Ishikawa (cell line): ENCODE measurements around the gene ATP2B2.

Experiments used
- CEBPB ChIP-seq: IDR thresholded peaks from 2 replicates; pipeline ENCODE4 v1.6.1; 2012
- CREB1 ChIP-seq: IDR thresholded peaks from 2 replicates; pipeline ENCODE4 v1.6.1; 2012; ENCODE audit warnings: low read depth
- EGR1 ChIP-seq: IDR thresholded peaks from 2 replicates; pipeline ENCODE4 v1.6.1; 2012
- EP300 ChIP-seq: IDR thresholded peaks from 2 replicates; pipeline ENCODE4 v1.6.1; 2012; ENCODE audit warnings: borderline replicate concordance
- FOXM1 ChIP-seq: IDR thresholded peaks from 2 replicates; pipeline ENCODE4 v1.6.1; 2012; ENCODE audit warnings: low read depth, borderline replicate concordance
- NFIC ChIP-seq: IDR thresholded peaks from 2 replicates; pipeline ENCODE4 v1.6.1; 2012
- RAD21 ChIP-seq: IDR thresholded peaks from 2 replicates; pipeline ENCODE4 v1.6.1; 2012; ENCODE audit warnings: low read depth
- TAF1 ChIP-seq: IDR thresholded peaks from 2 replicates; pipeline ENCODE4 v1.6.1; 2012; ENCODE audit warnings: low read depth, mild to moderate bottlenecking
- TCF12 ChIP-seq: IDR thresholded peaks from 2 replicates; pipeline ENCODE4 v1.6.1; 2012; ENCODE audit warnings: low read depth
- TEAD4 ChIP-seq: IDR thresholded peaks from 2 replicates; pipeline ENCODE4 v1.6.1; 2012
- YY1 ChIP-seq: IDR thresholded peaks from 2 replicates; pipeline ENCODE4 v1.6.1; 2012; ENCODE audit warnings: low read depth
- ZBTB7A ChIP-seq: IDR thresholded peaks from 2 replicates; pipeline ENCODE4 v1.6.1; 2012; ENCODE audit warnings: low read depth
- TF ChIP-seq, protein P1 (sequence below): IDR thresholded peaks from 2 replicates; pipeline ENCODE4 v1.6.1; 2012
- TF ChIP-seq, protein P2 (sequence below): IDR thresholded peaks from 2 replicates; pipeline ENCODE4 v1.6.1; 2012
- TF ChIP-seq, protein P3 (sequence below): IDR thresholded peaks from 2 replicates; pipeline ENCODE4 v1.6.1; 2012; ENCODE audit warnings: low read depth, mild to moderate bottlenecking

The ATP2B2 gene

DNA sequence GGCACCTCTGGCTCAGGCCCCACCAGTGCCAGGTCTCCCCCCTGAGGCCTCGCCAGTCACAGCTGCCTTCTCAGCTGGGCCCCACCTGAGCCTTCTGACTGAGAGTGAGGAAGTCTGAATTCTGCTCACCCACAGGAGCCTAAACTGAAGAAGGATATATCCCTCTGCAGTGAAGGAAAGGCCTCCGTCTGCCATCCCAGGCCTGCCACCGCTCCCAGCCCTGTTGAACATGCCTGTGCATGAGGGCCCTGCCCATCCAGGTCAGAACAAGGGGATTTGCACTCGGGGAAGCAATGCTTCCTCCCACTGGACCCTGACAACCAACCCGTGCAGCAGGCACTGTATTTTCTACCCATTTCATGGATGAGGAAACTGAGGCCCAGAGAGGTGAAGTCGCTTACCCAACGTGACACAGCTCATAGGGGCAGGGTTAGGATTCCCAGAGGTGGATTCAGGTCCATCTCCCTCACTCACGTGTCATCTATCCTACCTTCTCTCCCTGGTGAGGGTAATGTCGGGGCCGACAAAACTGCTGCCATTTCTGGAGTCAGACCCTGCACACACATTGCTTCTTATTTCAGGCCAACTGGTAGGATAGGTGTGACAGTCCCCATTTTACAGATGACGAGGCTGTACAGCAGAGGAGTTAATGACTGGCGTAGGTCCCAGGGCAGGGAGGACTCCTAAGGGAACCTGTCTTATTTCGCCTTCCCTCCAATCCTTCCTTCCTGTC, 22.6 kb downstream of the ATP2B2 start:
- no peak for TF ChIP-seq ZBTB7A
- no peak for TF ChIP-seq TEAD4
- TF ChIP-seq EGR1: no peak
- no peak for TF ChIP-seq TCF12
- no peak for TF ChIP-seq CREB1
- TF ChIP-seq FOXM1: no peak
- TF ChIP-seq, protein P1, sequence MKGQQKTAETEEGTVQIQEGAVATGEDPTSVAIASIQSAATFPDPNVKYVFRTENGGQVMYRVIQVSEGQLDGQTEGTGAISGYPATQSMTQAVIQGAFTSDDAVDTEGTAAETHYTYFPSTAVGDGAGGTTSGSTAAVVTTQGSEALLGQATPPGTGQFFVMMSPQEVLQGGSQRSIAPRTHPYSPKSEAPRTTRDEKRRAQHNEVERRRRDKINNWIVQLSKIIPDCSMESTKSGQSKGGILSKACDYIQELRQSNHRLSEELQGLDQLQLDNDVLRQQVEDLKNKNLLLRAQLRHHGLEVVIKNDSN: no peak
- TF ChIP-seq YY1: no peak
- TF ChIP-seq, protein P2, sequence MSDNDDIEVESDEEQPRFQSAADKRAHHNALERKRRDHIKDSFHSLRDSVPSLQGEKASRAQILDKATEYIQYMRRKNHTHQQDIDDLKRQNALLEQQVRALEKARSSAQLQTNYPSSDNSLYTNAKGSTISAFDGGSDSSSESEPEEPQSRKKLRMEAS: no peak
- TF ChIP-seq EP300: no peak
- TF ChIP-seq, protein P3, sequence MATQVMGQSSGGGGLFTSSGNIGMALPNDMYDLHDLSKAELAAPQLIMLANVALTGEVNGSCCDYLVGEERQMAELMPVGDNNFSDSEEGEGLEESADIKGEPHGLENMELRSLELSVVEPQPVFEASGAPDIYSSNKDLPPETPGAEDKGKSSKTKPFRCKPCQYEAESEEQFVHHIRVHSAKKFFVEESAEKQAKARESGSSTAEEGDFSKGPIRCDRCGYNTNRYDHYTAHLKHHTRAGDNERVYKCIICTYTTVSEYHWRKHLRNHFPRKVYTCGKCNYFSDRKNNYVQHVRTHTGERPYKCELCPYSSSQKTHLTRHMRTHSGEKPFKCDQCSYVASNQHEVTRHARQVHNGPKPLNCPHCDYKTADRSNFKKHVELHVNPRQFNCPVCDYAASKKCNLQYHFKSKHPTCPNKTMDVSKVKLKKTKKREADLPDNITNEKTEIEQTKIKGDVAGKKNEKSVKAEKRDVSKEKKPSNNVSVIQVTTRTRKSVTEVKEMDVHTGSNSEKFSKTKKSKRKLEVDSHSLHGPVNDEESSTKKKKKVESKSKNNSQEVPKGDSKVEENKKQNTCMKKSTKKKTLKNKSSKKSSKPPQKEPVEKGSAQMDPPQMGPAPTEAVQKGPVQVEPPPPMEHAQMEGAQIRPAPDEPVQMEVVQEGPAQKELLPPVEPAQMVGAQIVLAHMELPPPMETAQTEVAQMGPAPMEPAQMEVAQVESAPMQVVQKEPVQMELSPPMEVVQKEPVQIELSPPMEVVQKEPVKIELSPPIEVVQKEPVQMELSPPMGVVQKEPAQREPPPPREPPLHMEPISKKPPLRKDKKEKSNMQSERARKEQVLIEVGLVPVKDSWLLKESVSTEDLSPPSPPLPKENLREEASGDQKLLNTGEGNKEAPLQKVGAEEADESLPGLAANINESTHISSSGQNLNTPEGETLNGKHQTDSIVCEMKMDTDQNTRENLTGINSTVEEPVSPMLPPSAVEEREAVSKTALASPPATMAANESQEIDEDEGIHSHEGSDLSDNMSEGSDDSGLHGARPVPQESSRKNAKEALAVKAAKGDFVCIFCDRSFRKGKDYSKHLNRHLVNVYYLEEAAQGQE: no peak
- TF ChIP-seq RAD21: no peak
- no peak for TF ChIP-seq CEBPB
- no peak for TF ChIP-seq TAF1
- TF ChIP-seq NFIC: no peak

DNA sequence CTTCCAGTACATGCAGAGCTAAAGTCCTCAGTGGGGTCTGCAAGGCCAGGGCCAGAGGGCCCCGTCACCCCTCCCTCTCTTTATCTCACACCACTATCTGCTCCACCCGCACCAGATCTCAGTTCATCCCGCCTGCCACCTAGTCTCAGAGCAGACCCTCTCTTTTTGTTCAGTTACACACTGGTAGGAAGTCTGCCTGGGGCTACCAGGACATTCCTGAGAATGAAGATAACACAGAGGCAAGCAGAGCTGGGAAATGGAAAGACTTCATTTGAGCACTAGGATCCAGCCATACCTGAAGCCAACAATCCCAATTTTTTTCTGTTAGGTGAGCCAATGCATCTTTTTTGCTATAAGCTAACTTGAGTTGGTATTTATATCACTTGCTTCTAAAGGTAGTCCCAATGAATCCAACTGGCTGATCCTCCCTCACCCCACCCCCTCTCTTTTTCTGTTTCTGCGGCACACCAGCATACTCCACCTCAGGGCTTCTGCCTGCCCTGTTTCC, 24.5 kb downstream of the ATP2B2 start:
- no peak for TF ChIP-seq RAD21

DNA sequence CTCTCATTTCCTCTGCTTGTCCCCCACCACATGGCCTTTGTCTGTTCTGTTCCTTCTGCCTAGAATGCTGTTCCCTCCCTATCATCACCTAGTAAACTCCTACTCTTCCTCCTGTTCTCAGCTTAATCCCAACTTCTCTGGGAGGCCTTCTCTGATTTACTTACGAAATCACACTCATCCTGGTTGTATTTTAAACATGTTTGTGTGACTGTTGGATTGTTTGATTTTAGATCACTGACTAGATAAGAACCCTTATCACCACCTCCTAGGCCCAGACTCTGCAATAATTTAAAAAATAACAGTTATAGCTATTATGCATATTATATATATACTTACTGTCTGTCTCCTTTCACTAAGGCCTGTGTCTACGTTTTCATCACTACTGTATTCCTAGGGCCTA, 26.1 kb downstream of the ATP2B2 start:
- TF ChIP-seq EGR1 (no peak), FOXM1 (no peak), NFIC (no peak), ZBTB7A (no peak), TEAD4 (no peak), CEBPB (no peak), YY1 (no peak), TCF12 (no peak), TAF1 (no peak), EP300 (no peak), CREB1 (no peak), RAD21 (no peak)
- TF ChIP-seq, protein P1: no peak
- TF ChIP-seq, protein P3: no peak
- TF ChIP-seq, protein P2: no peak

DNA sequence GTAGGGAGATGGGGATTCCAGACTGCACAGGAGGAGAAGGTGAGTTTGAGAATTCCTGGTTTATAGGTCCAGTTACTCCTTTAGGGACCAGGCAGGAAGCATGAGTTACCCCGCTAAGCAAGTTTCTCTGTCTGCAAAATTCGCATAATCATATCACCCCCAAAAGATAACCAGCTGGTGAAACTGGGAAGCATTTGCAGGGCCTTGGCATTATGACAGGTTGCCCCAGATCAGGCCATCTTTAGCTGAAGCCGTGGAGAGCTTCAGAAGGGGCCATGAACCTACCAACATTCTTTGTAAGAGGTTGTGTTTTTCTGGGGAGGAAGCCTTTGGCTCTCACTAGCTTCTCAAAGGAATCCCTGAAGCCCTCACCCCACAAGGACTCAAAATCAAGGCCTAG, 29.4 kb downstream of the ATP2B2 start:
- TF ChIP-seq CREB1 (no peak), RAD21 (no peak), YY1 (no peak), EGR1 (no peak), TAF1 (no peak), ZBTB7A (no peak), NFIC (no peak)
- TF ChIP-seq, protein P2: no peak

DNA sequence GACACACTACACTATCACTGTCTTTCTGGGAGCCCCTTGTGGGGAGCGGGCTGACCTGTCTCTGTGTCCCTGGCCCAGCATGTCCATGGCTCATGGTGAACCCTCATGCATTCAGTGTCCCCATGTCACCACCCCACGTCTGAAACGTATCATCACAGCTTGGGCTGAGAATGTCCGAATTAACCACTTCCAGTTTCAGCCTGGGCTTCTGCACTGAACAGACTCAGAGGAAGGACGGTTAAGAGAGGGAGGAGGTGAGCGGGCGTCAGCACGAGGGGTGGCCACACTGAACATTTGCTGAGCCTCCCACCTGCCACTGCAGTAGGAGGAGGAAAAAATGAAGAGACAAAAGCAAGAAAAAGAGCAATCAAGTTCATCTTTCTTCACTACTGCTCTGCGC, 30.5 kb downstream of the ATP2B2 start:
- TF ChIP-seq, protein P2: no peak
- TF ChIP-seq TEAD4 (no peak), EGR1 (no peak), CEBPB (no peak), CREB1 (no peak), TAF1 (no peak), ZBTB7A (no peak), RAD21 (no peak), YY1 (no peak), EP300 (no peak), NFIC (no peak), FOXM1 (no peak), TCF12 (no peak)
- TF ChIP-seq, protein P3: no peak
- TF ChIP-seq, protein P1: no peak
